ENCODE data around the gene OR10K2.

GRCh38 chr1:158393476-158393875, 32.6 kb downstream of the OR10K2 start:
- TF ChIP-seq CTCF (IDR thresholded peaks at IDR 0.05) (no peak), POLR2A (IDR thresholded peaks at IDR 0.05) (no peak)

Data from adrenal gland (tissue), 5 donors.